Left ventricle myocardium superior (tissue), 1 donor: ENCODE results near the gene NFE2L1. TPM values are rescaled to one million over a fixed set of nuclear protein-coding genes. Genes with fewer than 3 reads are reported as not detected.
"Not testable (repeated sequence)": the region's sequence is repeated elsewhere in the genome, so short reads cannot be mapped to it uniquely, and the experiment has no call there.

Experiments
- ATAC-seq: fragments of 200-7000 bp; cut with Tn5 transposase; one replicate; pipeline ENCODE4 v1.9.1; 2020; ENCODE audit warnings: mild to moderate bottlenecking, moderate library complexity
- DNase-seq: peaks from one replicate; pipeline ENCODE4 v3.0.0-alpha.2; 2020
- intact Hi-C: fragments of 100-400 bp; cut with micrococcal nuclease; formaldehyde crosslinking; loops from one replicate; pipeline ENCODE4 v1.11.0; 2022
- long read RNA-seq: library from polyadenylated mRNA; unstranded; transcript quantifications from one replicate; pipeline ENCODE4 v2.0.0, GENCODE V29; 2021
- total RNA-seq: library from RNA; stranded (reverse); fragmentation: NEBNext Ultra II Directional; extraction: Animal tissue kit (Norgen Biotek cat#: 25700); gene quantifications from one replicate; pipeline ENCODE4 v1.2.1, GENCODE V29; 2021
- donor health status: DM: no; HTN: yes; CAD: no; lungs with severe emphysema.

The NFE2L1 gene, protein sequence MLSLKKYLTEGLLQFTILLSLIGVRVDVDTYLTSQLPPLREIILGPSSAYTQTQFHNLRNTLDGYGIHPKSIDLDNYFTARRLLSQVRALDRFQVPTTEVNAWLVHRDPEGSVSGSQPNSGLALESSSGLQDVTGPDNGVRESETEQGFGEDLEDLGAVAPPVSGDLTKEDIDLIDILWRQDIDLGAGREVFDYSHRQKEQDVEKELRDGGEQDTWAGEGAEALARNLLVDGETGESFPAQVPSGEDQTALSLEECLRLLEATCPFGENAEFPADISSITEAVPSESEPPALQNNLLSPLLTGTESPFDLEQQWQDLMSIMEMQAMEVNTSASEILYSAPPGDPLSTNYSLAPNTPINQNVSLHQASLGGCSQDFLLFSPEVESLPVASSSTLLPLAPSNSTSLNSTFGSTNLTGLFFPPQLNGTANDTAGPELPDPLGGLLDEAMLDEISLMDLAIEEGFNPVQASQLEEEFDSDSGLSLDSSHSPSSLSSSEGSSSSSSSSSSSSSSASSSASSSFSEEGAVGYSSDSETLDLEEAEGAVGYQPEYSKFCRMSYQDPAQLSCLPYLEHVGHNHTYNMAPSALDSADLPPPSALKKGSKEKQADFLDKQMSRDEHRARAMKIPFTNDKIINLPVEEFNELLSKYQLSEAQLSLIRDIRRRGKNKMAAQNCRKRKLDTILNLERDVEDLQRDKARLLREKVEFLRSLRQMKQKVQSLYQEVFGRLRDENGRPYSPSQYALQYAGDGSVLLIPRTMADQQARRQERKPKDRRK
- total RNA-seq = 886 TPM
- long read RNA-seq, full-length matches to known transcripts = 14 of 327 reads
- long read RNA-seq, partial matches to known transcripts = 30 of 327 reads
- long read RNA-seq, other reads (novel, unspliced or antisense) = 283 of 327 reads

DNA sequence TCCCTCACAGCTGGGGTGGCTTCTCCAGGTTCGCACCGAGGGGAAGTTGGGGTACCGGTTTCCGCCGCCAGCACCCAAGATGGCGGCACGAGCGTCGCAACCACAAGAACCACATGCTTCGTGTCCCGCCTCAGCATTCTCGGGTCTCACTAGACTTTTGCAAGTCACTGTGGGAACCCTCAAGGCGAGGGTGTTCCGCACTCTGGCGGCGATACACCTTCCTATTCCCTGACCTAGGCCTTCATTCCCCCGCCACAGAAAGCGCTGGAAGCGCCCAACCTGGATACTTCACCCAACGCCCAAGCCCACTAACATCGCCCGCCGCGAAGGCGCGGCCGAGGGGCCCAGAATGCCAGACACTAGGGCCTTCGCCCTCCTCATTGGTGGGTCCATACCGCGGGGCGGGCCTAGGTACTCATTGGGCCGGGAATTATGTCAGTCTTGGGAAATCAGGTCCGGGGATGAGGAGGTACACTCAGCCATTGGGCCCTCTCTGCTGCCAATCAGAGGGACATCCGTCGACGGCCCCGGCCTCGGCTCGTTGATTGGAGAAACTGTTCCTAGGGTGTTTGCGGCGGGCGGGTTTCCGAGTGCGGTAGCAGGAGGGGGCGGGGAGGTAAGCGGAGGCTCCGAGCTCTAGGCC, at the start of gene NFE2L1:
Gene NFE2L1, plus strand, starts transcription at position 619 of the 643 bp plus-strand sequence. CDS start 2,760 bp downstream, outside the sequence.
- intact Hi-C loops = no loop called here

GRCh38 chr17:47999582-47999981, 48.6 kb upstream of the NFE2L1 start:
- intact Hi-C loops = no loop called here
- DNase-seq (no peak), ATAC-seq (no peak)

More for the DNA sequence above, at the start of gene NFE2L1:
- DNase-seq = peak; percentile 99
- peak; percentile 83 for ATAC-seq

- no peak for DNase-seq
- intact Hi-C loops = no loop called here
- peak; percentile 28 for ATAC-seq
These were observed 47.0 kb upstream of the NFE2L1 start for GRCh38 chr17:48001197-48001596.

GRCh38 chr17:48001657-48002056, 46.5 kb upstream of the NFE2L1 start:
- ATAC-seq, intact Hi-C loops, DNase-seq: not testable (repeated sequence)

DNA sequence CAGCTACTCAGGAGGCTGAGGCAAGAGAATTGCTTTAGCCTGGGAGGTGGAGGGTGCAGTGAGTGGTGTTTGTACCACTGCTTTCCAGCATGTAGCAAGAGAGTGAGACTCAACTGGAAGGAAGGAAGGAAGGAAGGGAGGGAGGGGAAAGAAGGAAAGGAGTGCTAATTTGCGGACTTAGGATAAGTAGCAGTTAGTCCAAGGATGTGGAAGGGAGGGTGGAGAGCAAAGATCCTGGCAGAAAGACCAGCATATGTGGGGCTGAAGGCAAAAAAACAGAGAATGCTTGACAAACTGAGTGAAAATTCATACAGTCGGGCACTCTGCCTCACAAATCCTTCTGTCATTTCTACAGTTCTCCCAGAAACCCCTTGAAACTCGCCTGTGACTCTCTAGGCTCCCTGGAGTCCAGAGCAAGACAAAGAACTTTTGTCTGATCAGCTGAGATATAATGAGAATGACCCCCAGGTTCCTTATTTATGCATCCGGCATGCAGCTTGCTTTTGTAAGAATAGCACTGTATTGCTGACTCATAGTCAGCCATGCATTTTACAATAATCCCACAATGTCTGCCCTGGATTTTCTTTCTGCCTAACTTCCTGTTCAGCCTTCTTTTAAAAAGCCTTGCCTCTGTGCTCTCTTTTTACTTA, 45.8 kb upstream of the NFE2L1 start:
- DNase-seq (no peak), ATAC-seq (peak; percentile 63)
- intact Hi-C loops = no loop called here

GRCh38 chr17:48002916-48003416, 45.2 kb upstream of the NFE2L1 start:
- ATAC-seq (no peak), DNase-seq (no peak)
- intact Hi-C loops = no loop called here

- peak; percentile 19 for ATAC-seq
- DNase-seq = no peak
- intact Hi-C loops = no loop called here
These were observed 44.6 kb upstream of the NFE2L1 start for GRCh38 chr17:48003417-48004151.

DNA sequence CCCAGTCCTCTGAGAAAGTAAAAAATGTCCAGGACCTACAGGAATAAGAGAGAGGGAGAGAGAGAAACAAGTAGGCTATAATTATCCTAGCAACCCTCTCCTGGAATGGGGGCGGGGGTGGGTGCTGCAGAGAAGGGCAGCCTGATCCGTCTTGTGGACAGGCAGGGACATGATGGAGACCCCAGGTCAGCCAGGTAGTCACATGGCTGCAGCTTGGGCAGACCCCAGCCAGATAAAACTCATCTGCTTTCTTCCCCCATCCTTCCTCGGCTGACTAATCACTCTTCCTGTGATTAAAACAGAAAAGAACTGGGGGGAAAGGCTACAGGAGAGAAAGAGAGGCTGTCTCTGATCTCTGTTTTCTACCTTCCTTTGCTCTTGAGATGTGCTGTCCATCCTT, 43.2 kb upstream of the NFE2L1 start:
- DNase-seq (no peak), ATAC-seq (no peak)
- intact Hi-C loops = no loop called here

DNA sequence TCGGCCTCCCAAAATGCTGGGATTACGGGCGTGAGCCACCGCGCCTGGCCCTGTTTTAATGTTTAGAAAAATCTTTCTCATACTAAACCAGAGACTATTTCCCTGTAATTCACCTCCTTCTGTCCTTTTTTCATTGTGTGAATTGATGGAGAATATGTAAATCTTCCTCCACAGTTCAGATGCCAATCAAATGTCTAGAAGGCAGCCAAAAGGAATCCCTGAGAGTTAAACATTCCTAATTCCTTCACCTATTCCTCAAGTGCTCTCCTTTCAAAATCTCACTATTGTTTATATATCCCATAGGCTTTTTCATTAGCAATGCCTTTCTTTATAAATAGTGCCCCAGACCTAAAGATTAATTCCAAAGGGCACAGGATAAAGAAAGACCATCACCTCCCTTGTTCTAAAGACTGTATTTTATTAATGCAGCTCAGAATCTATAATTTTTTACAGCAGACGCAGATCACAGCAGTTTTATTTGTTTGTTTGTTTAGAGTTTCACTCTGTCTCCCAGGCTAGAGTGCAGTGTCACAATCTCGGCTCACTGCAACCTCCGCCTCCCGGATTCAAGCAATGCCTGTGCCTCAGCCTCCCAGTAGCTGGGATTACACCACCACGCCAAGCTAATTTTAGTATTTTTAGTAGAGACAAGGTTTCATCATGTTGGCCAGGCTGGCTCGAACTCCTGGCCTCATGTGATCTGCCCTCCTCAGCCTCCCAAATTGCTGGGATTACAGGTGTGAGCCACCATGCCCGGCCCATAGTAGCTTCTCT, 41.0 kb upstream of the NFE2L1 start:
- no peak for ATAC-seq
- no peak for DNase-seq
- intact Hi-C loops = no loop called here

DNA sequence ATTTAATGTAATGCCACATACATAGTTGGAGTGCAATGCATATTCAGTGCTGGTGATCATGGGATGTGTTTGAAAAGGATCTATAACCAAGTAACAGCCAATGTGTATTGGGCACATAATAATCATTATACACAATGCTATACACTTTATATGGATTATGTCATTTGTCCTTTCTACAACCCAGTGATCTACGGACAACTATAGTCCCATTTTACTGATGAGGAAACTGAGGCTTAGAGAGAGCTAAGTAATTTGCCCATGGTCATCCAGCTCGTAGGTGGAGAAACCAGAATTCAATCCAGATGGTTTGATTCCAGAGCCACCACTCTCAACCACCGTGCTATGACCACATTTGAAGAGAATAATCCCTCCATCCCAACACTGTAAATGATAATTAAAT, 38.0 kb upstream of the NFE2L1 start:
- intact Hi-C loops = no loop called here
- DNase-seq (no peak), ATAC-seq (no peak)

DNA sequence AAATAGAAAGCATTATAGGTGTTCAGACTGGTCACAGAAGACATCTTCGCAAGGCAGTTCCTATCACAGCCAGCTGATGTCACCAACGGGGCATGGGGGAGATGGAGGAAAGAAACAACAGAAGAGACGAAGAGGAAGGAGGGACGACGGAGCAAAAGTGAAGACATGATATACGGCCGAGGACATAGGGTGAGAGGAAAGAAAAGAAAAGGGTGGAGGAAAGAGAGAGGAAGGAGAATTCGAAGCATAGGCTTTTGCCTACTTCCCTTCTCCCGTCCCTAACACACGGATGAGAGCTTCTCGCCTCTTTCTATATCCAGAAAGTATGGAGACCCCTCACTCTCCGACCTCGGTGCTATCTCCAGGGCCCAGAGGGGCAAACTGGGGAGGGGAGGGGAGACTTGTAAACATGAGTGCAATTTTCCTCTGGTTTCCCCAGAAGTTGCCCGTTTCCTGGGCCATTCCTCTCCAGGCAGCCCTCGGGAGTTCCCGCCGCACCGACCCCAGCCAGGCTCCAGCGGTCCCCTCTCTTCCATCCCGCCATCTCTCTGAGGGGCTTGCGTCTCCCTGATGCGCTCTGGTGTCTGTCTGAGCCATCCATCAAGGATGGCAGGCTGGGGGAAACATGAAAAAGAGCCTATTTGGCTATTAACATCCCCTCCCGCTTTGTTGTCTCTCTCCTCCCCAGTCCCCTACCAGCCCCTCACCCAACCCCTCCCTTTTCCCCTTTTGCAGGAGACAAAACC, 36.6 kb upstream of the NFE2L1 start:
- intact Hi-C loops = no loop called here
- ATAC-seq (peak; percentile 57), DNase-seq (no peak)

DNA sequence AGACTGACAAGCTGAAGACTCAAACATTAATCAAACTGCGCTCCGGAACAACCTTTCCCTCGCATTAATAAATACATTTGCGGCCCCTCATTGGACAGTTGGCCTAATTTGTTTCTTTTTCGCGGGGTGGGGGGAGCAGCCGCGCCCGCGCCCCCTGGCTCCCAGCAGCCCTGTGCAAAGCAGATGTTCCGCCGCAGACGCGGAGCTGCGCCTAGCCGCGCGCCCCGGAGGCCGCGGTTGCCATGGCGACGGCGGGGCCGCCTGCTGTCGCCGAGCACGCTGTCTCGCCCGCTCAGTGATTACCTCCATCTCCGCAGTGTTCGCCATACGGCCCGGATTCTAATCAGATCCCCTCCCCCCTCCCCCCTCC, 36.0 kb upstream of the NFE2L1 start:
- DNase-seq = peak; percentile 68
- intact Hi-C loops = no loop called here
- ATAC-seq = peak; percentile 68

DNA sequence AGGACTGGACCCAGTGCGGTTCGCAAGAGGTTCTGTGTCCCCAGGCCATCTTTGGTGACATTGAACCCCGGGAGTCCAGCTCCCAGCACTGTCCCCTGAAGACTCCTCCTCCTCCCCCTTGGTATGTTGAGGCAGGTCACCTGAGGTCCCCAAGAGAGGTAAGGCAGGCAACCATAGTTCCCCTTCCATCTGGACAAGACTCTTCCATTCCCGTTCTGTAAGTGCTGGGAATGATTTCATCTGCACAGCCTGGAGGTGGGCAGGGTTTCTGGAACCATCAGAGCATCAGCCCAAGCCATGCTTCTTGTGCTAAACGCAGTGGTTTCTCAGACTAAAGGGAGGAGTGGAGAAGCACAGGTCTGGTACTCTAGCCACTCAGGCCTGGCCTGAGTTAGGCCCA, 35.5 kb upstream of the NFE2L1 start:
- no peak for ATAC-seq
- intact Hi-C loops = no loop called here
- DNase-seq = no peak

DNA sequence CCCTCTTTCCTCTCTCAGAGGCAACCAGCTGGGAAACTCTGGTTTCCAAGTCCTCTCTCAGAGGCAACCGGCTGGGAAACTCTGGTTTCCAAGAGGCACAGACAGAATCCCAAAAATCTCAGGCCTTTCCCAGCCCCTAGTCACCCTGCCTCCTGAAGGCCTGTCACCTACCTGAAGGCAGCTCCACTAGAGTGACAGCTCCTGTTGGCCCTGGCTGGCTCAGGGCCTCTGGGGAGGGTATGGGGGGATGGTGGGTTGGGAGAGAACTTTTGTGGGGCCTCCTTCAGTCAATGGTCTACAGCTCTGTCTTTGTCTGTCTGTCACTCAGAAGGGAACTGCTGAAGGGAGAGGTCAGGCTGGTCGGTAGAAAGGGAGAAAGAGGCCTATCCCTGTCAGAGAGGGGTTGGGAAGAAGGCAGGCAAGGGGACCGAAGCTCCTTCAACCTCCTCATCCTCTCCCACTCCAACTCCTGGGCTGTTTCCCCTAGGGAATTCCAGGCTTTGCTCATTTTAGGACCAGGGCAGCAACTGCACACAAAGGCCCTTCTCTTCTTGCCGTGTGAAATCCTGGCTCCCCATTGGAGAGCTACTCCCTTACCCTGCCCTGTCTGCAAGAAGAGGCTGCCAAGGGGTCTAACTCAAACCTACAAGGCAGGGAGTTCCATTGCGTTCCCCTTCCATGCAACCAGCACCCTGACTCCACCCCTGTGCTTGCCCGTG, 34.1 kb upstream of the NFE2L1 start:
- intact Hi-C loops = no loop called here
- no peak for ATAC-seq
- no peak for DNase-seq

DNA sequence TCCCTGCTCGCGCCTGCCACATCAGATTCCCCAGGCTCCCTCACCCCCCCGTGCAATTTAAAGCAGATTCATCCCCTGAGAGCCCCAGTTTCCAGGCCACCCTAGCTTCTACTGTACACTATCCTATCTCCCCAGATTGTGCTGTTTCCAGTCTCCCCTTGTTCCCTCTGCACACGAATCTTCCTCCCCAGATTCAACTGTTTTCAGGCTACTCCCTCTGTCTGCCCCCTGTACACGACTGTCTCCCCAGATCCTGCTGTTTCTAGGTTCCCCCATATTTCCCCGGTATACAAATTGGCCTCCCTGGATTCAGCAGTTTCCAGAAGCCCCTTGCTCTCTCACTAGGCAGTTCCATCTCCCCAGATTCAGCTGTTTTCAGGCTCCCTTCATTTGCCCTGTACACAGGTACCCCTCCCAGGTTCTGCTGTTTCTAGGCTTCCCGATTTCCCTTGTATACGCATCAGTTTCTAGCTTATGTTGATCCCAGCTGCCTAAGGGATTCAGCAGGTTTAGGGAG, 33.5 kb upstream of the NFE2L1 start:
- intact Hi-C loops = no loop called here
- no peak for DNase-seq
- ATAC-seq = no peak

DNA sequence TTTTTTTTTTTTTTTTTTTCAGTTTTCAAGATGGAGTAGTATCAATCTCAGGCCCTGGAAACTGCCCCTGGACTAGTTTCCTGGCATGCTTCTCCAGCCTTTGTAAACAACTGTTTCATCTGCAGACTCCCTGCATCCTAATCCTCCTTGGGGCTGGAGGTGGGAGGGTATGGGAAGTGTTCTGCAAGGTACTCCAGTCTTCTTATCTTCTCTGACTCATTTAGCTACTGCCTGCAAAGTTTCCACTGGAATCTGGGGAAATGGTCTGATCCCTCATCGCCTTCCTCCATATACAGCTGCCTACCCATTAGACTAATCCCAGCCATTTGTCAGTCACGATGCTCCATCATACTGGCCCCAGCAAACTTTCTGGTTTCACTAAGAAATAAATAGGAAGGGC, 32.0 kb upstream of the NFE2L1 start:
- ATAC-seq (no peak), DNase-seq (no peak)
- intact Hi-C loops = no loop called here
